Activated CD8-positive, alpha-beta memory T cell treated with anti-CD3 and anti-CD28 coated beads for 36 hours (primary cell): ENCODE measurements around the gene NKX6-2. TPM values are rescaled to one million over a fixed set of nuclear protein-coding genes. Genes with fewer than 3 reads are reported as not detected.

Source experiments
- CTCF ChIA-PET: fragments of 350-600 bp; sonication (Branson Sonifier 250); formaldehyde crosslinking; loops from one replicate; lab custom pipeline; 2021; ENCODE audit warnings: antibody characterized with exemption; lab: Charles Lee
- POLR2A ChIA-PET: fragments of 350-600 bp; sonication (Branson Sonifier 250); formaldehyde crosslinking; loops from one replicate; lab custom pipeline; 2021; ENCODE audit warnings: antibody characterized with exemption; lab: Charles Lee
- total RNA-seq, 2 experiments: library from RNA; stranded (reverse); gene quantifications; one replicate each; pipeline ENCODE4 v1.2.3, GENCODE V29; 2021

Gene NKX6-2
- total RNA-seq, 2 experiments from 2014 or later, result not detected

GRCh38 chr10:132813560-132814468, 27.9 kb upstream of the NKX6-2 start:
- ChIA-PET POLR2A (no interaction called here), CTCF (no interaction called here)

- POLR2A ChIA-PET, result no interaction called here
- CTCF ChIA-PET, result no interaction called here
Measured at GRCh38 chr10:132813001-132813401, 27.1 kb upstream of the NKX6-2 start.

GRCh38 chr10:132812520-132812919, 26.6 kb upstream of the NKX6-2 start:
- ChIA-PET POLR2A (no interaction called here), CTCF (no interaction called here)

- CTCF ChIA-PET, result no interaction called here
- POLR2A ChIA-PET, result no interaction called here
Measured at GRCh38 chr10:132811891-132812481, 26.0 kb upstream of the NKX6-2 start.

- ChIA-PET CTCF (no interaction called here), POLR2A (no interaction called here)
Measured at GRCh38 chr10:132810807-132811700, 25.1 kb upstream of the NKX6-2 start.

GRCh38 chr10:132810141-132810806, 24.3 kb upstream of the NKX6-2 start:
- CTCF ChIA-PET, result no interaction called here
- POLR2A ChIA-PET, result no interaction called here

GRCh38 chr10:132809232-132810140, 23.5 kb upstream of the NKX6-2 start:
- ChIA-PET CTCF (no interaction called here), POLR2A (no interaction called here)

GRCh38 chr10:132808383-132809231, 22.7 kb upstream of the NKX6-2 start:
- POLR2A ChIA-PET, result no interaction called here
- CTCF ChIA-PET, result interaction anchor here (0.7 kb wide), 1 partner anchor 154 kb away, joined by 3 read pairs; no protein-coding TSS in a partner anchor

GRCh38 chr10:132807621-132808049, 21.7 kb upstream of the NKX6-2 start:
- ChIA-PET POLR2A (no interaction called here), CTCF (interaction anchor here (0.7 kb wide), 1 partner anchor 153 kb away, joined by 3 read pairs; no protein-coding TSS in a partner anchor)

- ChIA-PET CTCF (no interaction called here), POLR2A (no interaction called here)
Measured at GRCh38 chr10:132806561-132807003, 20.6 kb upstream of the NKX6-2 start.

- POLR2A ChIA-PET, result no interaction called here
- CTCF ChIA-PET, result no interaction called here
Measured at GRCh38 chr10:132806110-132806509, 20.2 kb upstream of the NKX6-2 start.

- POLR2A ChIA-PET, result no interaction called here
- CTCF ChIA-PET, result no interaction called here
Measured at GRCh38 chr10:132805599-132805998, 19.7 kb upstream of the NKX6-2 start.

- POLR2A ChIA-PET, result no interaction called here
- CTCF ChIA-PET, result interaction anchor here (0.6 kb wide), 1 partner anchor 287 kb away, joined by 3 read pairs; no protein-coding TSS in a partner anchor
Measured at GRCh38 chr10:132804785-132805426, 19.0 kb upstream of the NKX6-2 start.

- POLR2A ChIA-PET, result no interaction called here
Measured at GRCh38 chr10:132804287-132804686, 18.3 kb upstream of the NKX6-2 start.

GRCh38 chr10:132803416-132804210, 17.7 kb upstream of the NKX6-2 start:
- ChIA-PET CTCF (no interaction called here), POLR2A (no interaction called here)

More at GRCh38 chr10:132804287-132804686, 18.3 kb upstream of the NKX6-2 start:
- CTCF ChIA-PET, result interaction anchor here (0.6 kb wide), 1 partner anchor 288 kb away, joined by 3 read pairs; no protein-coding TSS in a partner anchor
